ELF-1 (cell line): ENCODE measurements around the gene CMPK1.
A peak's percentile ranks its signal among the peaks of the same experiment; 100 is the strongest.
"Not testable (repeated sequence)": the region's sequence is repeated elsewhere in the genome, so short reads cannot be mapped to it uniquely, and the experiment has no call there.

Experiments used
- DNase-seq: peaks from one replicate; pipeline ENCODE4 v3.0.0-alpha.2; 2016; ENCODE audit warnings: low read depth, low spot score

CMPK1 gene

GRCh38 chr1:47333578-47333921 lies at the start of gene CMPK1:
Gene CMPK1, plus strand, starts transcription at chr1:47333790. Its CDS starts 156 bp downstream, at chr1:47333946.
- peak; percentile 84 for DNase-seq

GRCh38 chr1:47288116-47288515 lies 45.5 kb upstream of the CMPK1 start:
- not testable (repeated sequence) for DNase-seq

- not testable (repeated sequence) for DNase-seq
Observed at GRCh38 chr1:47294863-47295262, 38.7 kb upstream of the CMPK1 start.

GRCh38 chr1:47295579-47295978 lies 38.0 kb upstream of the CMPK1 start:
- DNase-seq = no peak

GRCh38 chr1:47298025-47298699 lies 35.4 kb upstream of the CMPK1 start:
- no peak for DNase-seq

- DNase-seq = no peak
Observed at GRCh38 chr1:47302472-47302871, 31.1 kb upstream of the CMPK1 start.

- DNase-seq = no peak
Observed at GRCh38 chr1:47309427-47309826, 24.2 kb upstream of the CMPK1 start.

GRCh38 chr1:47313915-47314664 lies 19.5 kb upstream of the CMPK1 start, which contains the start of gene STIL:
Gene STIL, minus strand, starts transcription at chr1:47314147. Its CDS starts 3,828 bp downstream, at chr1:47310319.
- peak; percentile 100 for DNase-seq

- peak; percentile 73 for DNase-seq
Observed at GRCh38 chr1:47317841-47318240, 15.7 kb upstream of the CMPK1 start.

- DNase-seq = not testable (repeated sequence)
Observed at GRCh38 chr1:47319968-47320367, 13.6 kb upstream of the CMPK1 start.

GRCh38 chr1:47323599-47324031 lies 10.0 kb upstream of the CMPK1 start:
- DNase-seq = no peak

GRCh38 chr1:47324682-47325081 lies 8.9 kb upstream of the CMPK1 start:
- no peak for DNase-seq

GRCh38 chr1:47325528-47325927 lies 8.1 kb upstream of the CMPK1 start:
- no peak for DNase-seq

GRCh38 chr1:47326271-47326670 lies 7.3 kb upstream of the CMPK1 start:
- DNase-seq = no peak

GRCh38 chr1:47328992-47329391 lies 4.6 kb upstream of the CMPK1 start:
- no peak for DNase-seq

- no peak for DNase-seq
Observed at GRCh38 chr1:47330212-47330611, 3.4 kb upstream of the CMPK1 start.

GRCh38 chr1:47331875-47332274 lies 1.7 kb upstream of the CMPK1 start:
- DNase-seq = no peak

GRCh38 chr1:47332779-47333577 lies 612 bp upstream of the CMPK1 start:
- DNase-seq = peak; percentile 21

GRCh38 chr1:47333922-47334764 lies 553 bp downstream of the CMPK1 start:
- DNase-seq = peak; percentile 86

GRCh38 chr1:47334765-47335435 lies 1.3 kb downstream of the CMPK1 start:
- no peak for DNase-seq

- no peak for DNase-seq
Observed at GRCh38 chr1:47337350-47337749, 3.8 kb downstream of the CMPK1 start.
